SK-N-SH (cell line): ENCODE measurements around the gene OGFRL1. TPM values are rescaled to one million over a fixed set of nuclear protein-coding genes. Genes with fewer than 3 reads are reported as not detected.

Experiments used
- CTCF ChIA-PET: fragments of 300-600, 350-600 bp; formaldehyde crosslinking; extraction: SDS; loops from one replicate; lab custom pipeline; 2021; lab: Yijun Ruan, JAX
- POLR2A ChIA-PET: fragments of 350-600 bp; sonication (Branson Sonifier 250); formaldehyde crosslinking; extraction: SDS; loops from one replicate; lab custom pipeline; 2020; ENCODE audit warnings: antibody characterized with exemption, inconsistent platforms; lab: Yijun Ruan, JAX
- DNase-seq: peaks from one replicate; pipeline ENCODE4 v3.0.0; 2012
- H2AFZ ChIP-seq: fragments of 200-600 bp; sonication (generic); 2 replicates; pipeline ENCODE4 v1.8.1; 2016; ENCODE audit warnings: antibody characterized with exemption, mild to moderate bottlenecking, low read depth
- H3F3A ChIP-seq: fragments of 200-600 bp; sonication (generic); replicated peaks from 2 replicates; pipeline ENCODE3; 2016; ENCODE audit warnings: antibody characterized with exemption, mild to moderate bottlenecking; ENCODE audit not compliant: insufficient read depth
- H3K27ac ChIP-seq, 2 experiments: fragments of 200-500 bp in 1 of 2; fragments of 200-600 bp in 1 of 2; sonication (Bioruptor generic) in 1 of 2; sonication (generic), shearing (Covaris generic) in 1 of 2; 2 replicates each; pipeline versions ENCODE4 v1.5.1 to v1.6.1; 2014 to 2016; ENCODE audit warnings: low read depth in 2 of 2, inconsistent platforms in 1 of 2, low read length in 1 of 2, mild to moderate bottlenecking in 1 of 2, mixed read lengths in 1 of 2
- H3K27me3 ChIP-seq: fragments of 200-600 bp; sonication (generic), shearing (Covaris generic); 2 replicates; pipeline ENCODE4 v1.6.1; 2016; ENCODE audit warnings: mixed run types; ENCODE audit not compliant: insufficient read depth
- H3K36me3 ChIP-seq, 2 experiments: fragments of 200-500 bp in 1 of 2; fragments of 200-600 bp in 1 of 2; sonication (Bioruptor generic) in 1 of 2; sonication (generic) in 1 of 2; replicated peaks in 1 of 2; 2 replicates each; pipeline versions ENCODE3 to v1.5.1; 2014 to 2016; ENCODE audit warnings: low read length in 1 of 2, mild to moderate bottlenecking in 1 of 2; ENCODE audit not compliant: insufficient read depth in 2 of 2, control insufficient read depth in 1 of 2
- H3K4me1 ChIP-seq, 2 experiments: fragments of 200-500 bp in 1 of 2; fragments of 200-600 bp in 1 of 2; sonication (Bioruptor generic) in 1 of 2; sonication (generic), shearing (Covaris generic) in 1 of 2; 2 replicates each; pipeline versions ENCODE4 v1.5.1 to v1.6.1; 2014 to 2016; ENCODE audit warnings: low read depth in 1 of 2, low read length in 1 of 2, mixed run types in 1 of 2; ENCODE audit not compliant: insufficient read depth in 2 of 2, control insufficient read depth in 1 of 2
- H3K4me2 ChIP-seq: fragments of 200-600 bp; sonication (generic), shearing (Covaris generic); 2 replicates; pipeline ENCODE4 v1.6.1; 2017; ENCODE audit warnings: mixed run types
- H3K4me3 ChIP-seq, 2 experiments: fragments of 200-500 bp in 1 of 2; fragments of 200-600 bp in 1 of 2; sonication (Bioruptor generic) in 1 of 2; sonication (generic), shearing (Covaris generic) in 1 of 2; 2 replicates each; pipeline versions ENCODE4 v1.5.1 to v1.8.1; 2014 to 2016; ENCODE audit warnings: low read depth in 2 of 2, inconsistent platforms in 1 of 2, low read length in 1 of 2, mild to moderate bottlenecking in 1 of 2, mixed read lengths in 1 of 2, moderate library complexity in 1 of 2
- H3K79me2 ChIP-seq: fragments of 200-600 bp; sonication (generic); 2 replicates; pipeline ENCODE4 v1.8.1; 2017; ENCODE audit warnings: mild to moderate bottlenecking; ENCODE audit not compliant: insufficient read depth
- H3K9ac ChIP-seq: fragments of 200-600 bp; sonication (generic); 2 replicates; pipeline ENCODE4 v1.6.1; 2017; ENCODE audit warnings: mixed run types
- H3K9me2 ChIP-seq: fragments of 200-600 bp; sonication (generic); 2 replicates; pipeline ENCODE4 v1.6.1; 2017; ENCODE audit warnings: mixed run types
- H3K9me3 ChIP-seq: fragments of 200-600 bp; sonication (generic); 2 replicates; pipeline ENCODE4 v1.6.1; 2017; ENCODE audit warnings: mixed run types, mild to moderate bottlenecking, moderate library complexity
- H4K20me1 ChIP-seq: fragments of 200-600 bp; sonication (generic); 2 replicates; pipeline ENCODE4 v1.6.1; 2017; ENCODE audit warnings: mild to moderate bottlenecking, mixed run types; ENCODE audit not compliant: insufficient read depth
- GATA2 ChIP-seq: sonication (generic); formaldehyde crosslinking; IDR thresholded peaks from 2 replicates; pipeline ENCODE4 v1.5.0; 2020; ENCODE audit warnings: mild to moderate bottlenecking, missing genetic modification reagents
- MAX ChIP-seq: IDR thresholded peaks from 2 replicates; pipeline ENCODE4 v1.4.0; 2012; ENCODE audit warnings: low read depth
- MEF2A ChIP-seq: IDR thresholded peaks from 2 replicates; pipeline ENCODE4 v1.4.0; 2012; ENCODE audit warnings: low read depth, borderline replicate concordance
- RFX5 ChIP-seq: IDR thresholded peaks from 2 replicates; pipeline ENCODE4 v1.6.1; 2012; ENCODE audit warnings: mild to moderate bottlenecking, improper control_type of control experiment, low read length
- SMC3 ChIP-seq: IDR thresholded peaks from 2 replicates; pipeline ENCODE4 v1.6.1; 2012; ENCODE audit warnings: low read depth, low read length, improper control_type of control experiment
- TEAD4 ChIP-seq: IDR thresholded peaks from 2 replicates; pipeline ENCODE4 v1.4.0; 2012; ENCODE audit warnings: mild to moderate bottlenecking, borderline replicate concordance; ENCODE audit not compliant: insufficient read depth
- WGBS: methylation state at CpG from one replicate; pipeline ENCODE4 v1.1.6; 2017; ENCODE audit warnings: low lambda C conversion rate; 5-methylcytosine and 5-hydroxymethylcytosine counted together
- polyA plus RNA-seq, 3 experiments: library from polyadenylated mRNA; depleted of rRNA; stranded (reverse); fragments of >200 nt; gene quantifications; 2 replicates each; pipeline ENCODE4 v1.2.3, GENCODE V29; 2012
- TF ChIP-seq, protein P1 (sequence below): IDR thresholded peaks from 2 replicates; pipeline ENCODE4 v1.6.1; 2012; ENCODE audit warnings: mild to moderate bottlenecking, low read depth, low read length, moderate library complexity
- TF ChIP-seq, protein P2 (sequence below): IDR thresholded peaks from 2 replicates; pipeline ENCODE4; 2012

Gene OGFRL1
- polyA plus RNA-seq, 1 of the 3 experiments (the other 2 are of a cell fraction) = 2.4 TPM

GRCh38 chr6:71345476-71346333 lies 57.1 kb downstream of the OGFRL1 start:
- H3K9me3 ChIP-seq = no peaks in the 10 kb centered on the region
- POLR2A ChIA-PET = no interaction called here

DNA sequence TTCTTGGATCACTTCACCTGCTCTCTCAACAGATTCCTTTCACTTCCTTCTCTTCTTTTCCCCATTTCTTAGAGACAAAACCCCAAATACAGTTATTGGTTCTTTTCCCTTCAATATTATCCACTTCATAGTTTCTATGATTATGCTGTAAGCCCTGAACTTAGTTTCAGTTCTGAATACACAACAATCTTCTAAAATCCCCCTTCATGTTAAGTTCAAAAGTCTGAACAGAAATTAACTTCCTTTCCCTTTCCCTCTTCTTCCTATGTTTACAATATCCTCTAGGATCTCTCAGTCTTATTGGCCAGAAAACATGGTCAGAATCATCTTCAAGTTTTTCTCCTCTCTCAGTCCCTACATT lies 57.7 kb downstream of the OGFRL1 start:
- Histone ChIP-seq H3K4me1 (peaks cover 0 to 3% of the 10 kb centered on the region in 2 experiments; a peak in 3 of 4 replicates), H3K27me3 (no peaks in the 10 kb centered on the region), H3K36me3 (no peaks in the 10 kb centered on the region), H3K4me2 (no peak overlapping the region), H3K9ac (no peak overlapping the region), H3K9me3 (no peaks in the 10 kb centered on the region), H4K20me1 (no peaks in the 10 kb centered on the region), H3K9me2 (no peaks in the 10 kb centered on the region), H3K79me2 (no peaks in the 10 kb centered on the region), H3K4me3 (no peak overlapping the region), H2AFZ (no peak overlapping the region), H3K27ac (no peak overlapping the region), H3F3A (no peaks in the 10 kb centered on the region)
- ChIA-PET POLR2A (no interaction called here), CTCF (interaction anchor here (6.3 kb wide), 1 partner anchor 156 kb away, joined by 37 read pairs; no protein-coding TSS in a partner anchor)
- TF ChIP-seq, protein P1, sequence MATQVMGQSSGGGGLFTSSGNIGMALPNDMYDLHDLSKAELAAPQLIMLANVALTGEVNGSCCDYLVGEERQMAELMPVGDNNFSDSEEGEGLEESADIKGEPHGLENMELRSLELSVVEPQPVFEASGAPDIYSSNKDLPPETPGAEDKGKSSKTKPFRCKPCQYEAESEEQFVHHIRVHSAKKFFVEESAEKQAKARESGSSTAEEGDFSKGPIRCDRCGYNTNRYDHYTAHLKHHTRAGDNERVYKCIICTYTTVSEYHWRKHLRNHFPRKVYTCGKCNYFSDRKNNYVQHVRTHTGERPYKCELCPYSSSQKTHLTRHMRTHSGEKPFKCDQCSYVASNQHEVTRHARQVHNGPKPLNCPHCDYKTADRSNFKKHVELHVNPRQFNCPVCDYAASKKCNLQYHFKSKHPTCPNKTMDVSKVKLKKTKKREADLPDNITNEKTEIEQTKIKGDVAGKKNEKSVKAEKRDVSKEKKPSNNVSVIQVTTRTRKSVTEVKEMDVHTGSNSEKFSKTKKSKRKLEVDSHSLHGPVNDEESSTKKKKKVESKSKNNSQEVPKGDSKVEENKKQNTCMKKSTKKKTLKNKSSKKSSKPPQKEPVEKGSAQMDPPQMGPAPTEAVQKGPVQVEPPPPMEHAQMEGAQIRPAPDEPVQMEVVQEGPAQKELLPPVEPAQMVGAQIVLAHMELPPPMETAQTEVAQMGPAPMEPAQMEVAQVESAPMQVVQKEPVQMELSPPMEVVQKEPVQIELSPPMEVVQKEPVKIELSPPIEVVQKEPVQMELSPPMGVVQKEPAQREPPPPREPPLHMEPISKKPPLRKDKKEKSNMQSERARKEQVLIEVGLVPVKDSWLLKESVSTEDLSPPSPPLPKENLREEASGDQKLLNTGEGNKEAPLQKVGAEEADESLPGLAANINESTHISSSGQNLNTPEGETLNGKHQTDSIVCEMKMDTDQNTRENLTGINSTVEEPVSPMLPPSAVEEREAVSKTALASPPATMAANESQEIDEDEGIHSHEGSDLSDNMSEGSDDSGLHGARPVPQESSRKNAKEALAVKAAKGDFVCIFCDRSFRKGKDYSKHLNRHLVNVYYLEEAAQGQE = no peak
- TF ChIP-seq RFX5 = no peak
- DNase-seq = no peak

More at GRCh38 chr6:71345476-71346333, 57.1 kb downstream of the OGFRL1 start:
- Histone ChIP-seq H3K27ac (no peak overlapping the region), H2AFZ (no peak overlapping the region), H3K9ac (no peak overlapping the region), H3K36me3 (no peaks in the 10 kb centered on the region), H3K9me2 (no peaks in the 10 kb centered on the region), H3K4me2 (no peak overlapping the region), H3K4me1 (peaks cover 0 to 3% of the 10 kb centered on the region in 2 experiments; a peak in 3 of 4 replicates), H3F3A (no peaks in the 10 kb centered on the region), H3K4me3 (no peak overlapping the region), H3K27me3 (no peaks in the 10 kb centered on the region), H4K20me1 (no peaks in the 10 kb centered on the region), H3K79me2 (no peaks in the 10 kb centered on the region)
- CTCF ChIA-PET = interaction anchor here (1.0 to 6.3 kb wide), 2 partner anchors 155 to 159 kb away, joined by 3 to 37 read pairs; no protein-coding TSS in a partner anchor
- DNase-seq = no peak
- WGBS = 47% methylated on average over 5 of the region's 5 CpGs
- TF ChIP-seq GATA2 (CRISPR knock-in tag) (peak; percentile 20; the same call in 1 of the 2 replicates), MAX (no peak)

DNA sequence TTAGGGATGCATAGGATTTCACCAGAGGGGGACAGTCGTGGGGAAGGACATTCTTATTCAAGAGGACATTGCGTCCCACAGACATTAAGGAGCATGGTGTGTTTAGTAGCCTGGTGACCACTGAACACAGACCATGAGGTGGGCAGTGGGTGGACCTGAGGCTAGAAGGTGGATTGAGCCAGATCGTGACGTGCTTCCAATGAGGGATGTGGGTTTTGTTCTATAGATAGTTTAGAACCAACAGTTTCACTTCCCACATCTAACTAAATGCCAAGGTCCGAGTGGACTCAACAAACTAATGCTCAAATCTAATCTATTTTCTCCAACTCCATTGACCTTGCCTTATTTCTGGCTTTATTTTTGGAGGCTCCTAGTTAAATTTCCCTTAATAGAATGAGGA lies 58.5 kb downstream of the OGFRL1 start:
- Histone ChIP-seq H2AFZ (no peak overlapping the region), H3K79me2 (no peaks in the 10 kb centered on the region), H3K27ac (no peak overlapping the region), H3K4me1 (peaks cover 0 to 3% of the 10 kb centered on the region in 2 experiments; a peak in 3 of 4 replicates), H3K9ac (no peak overlapping the region), H3K9me3 (no peaks in the 10 kb centered on the region), H4K20me1 (no peaks in the 10 kb centered on the region), H3K4me3 (no peak overlapping the region), H3K36me3 (no peaks in the 10 kb centered on the region), H3K27me3 (no peaks in the 10 kb centered on the region), H3F3A (no peaks in the 10 kb centered on the region), H3K9me2 (no peaks in the 10 kb centered on the region), H3K4me2 (no peak overlapping the region)
- 78% methylated on average over 5 of the region's 5 CpGs for WGBS
- DNase-seq = no peak
- ChIA-PET POLR2A (no interaction called here), CTCF (interaction anchor here (6.3 kb wide), 1 partner anchor 156 kb away, joined by 37 read pairs; no protein-coding TSS in a partner anchor)
- TF ChIP-seq SMC3 (no peak), MEF2A (no peak), TEAD4 (no peak)
- TF ChIP-seq, protein P2, sequence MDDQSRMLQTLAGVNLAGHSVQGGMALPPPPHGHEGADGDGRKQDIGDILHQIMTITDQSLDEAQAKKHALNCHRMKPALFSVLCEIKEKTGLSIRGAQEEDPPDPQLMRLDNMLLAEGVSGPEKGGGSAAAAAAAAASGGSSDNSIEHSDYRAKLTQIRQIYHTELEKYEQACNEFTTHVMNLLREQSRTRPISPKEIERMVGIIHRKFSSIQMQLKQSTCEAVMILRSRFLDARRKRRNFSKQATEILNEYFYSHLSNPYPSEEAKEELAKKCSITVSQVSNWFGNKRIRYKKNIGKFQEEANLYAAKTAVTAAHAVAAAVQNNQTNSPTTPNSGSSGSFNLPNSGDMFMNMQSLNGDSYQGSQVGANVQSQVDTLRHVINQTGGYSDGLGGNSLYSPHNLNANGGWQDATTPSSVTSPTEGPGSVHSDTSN = no peak
